Measurements from ENCODE around the gene PBLD.

The PBLD gene

DNA sequence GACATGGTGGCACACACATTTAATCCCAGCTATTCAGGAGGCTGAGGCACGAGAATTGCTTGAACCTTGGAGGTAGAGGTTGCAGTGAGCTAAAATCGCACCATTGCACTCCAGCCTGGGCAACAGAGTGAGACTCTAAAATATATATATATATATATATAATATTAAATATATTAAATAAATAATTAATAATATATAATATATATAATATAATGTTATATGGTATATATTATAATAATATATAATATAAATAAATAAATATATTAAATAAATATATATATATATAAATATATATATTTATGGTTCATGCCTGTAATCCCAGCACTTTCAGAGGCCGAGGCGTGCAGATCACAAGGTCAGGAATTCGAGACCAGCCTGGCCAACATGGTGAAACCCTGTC, 33.9 kb upstream of the PBLD start:
- ATAC-seq, result no peak
- TF ChIP-seq ESRRG (CRISPR knock-in tag; IDR thresholded peaks at IDR 0.05), result no peak
- no peak for TF ChIP-seq TOX (CRISPR knock-in tag; IDR thresholded peaks at IDR 0.05; ENCODE audit: borderline replicate concordance)
- TF ChIP-seq RARB (CRISPR knock-in tag; IDR thresholded peaks at IDR 0.05), result no peak
- no peak for TF ChIP-seq PPARA (CRISPR knock-in tag; IDR thresholded peaks at IDR 0.05; ENCODE audit: borderline replicate concordance)
- no peak for TF ChIP-seq CSDC2 (CRISPR knock-in tag; IDR thresholded peaks at IDR 0.05)
- TF ChIP-seq, protein P1, sequence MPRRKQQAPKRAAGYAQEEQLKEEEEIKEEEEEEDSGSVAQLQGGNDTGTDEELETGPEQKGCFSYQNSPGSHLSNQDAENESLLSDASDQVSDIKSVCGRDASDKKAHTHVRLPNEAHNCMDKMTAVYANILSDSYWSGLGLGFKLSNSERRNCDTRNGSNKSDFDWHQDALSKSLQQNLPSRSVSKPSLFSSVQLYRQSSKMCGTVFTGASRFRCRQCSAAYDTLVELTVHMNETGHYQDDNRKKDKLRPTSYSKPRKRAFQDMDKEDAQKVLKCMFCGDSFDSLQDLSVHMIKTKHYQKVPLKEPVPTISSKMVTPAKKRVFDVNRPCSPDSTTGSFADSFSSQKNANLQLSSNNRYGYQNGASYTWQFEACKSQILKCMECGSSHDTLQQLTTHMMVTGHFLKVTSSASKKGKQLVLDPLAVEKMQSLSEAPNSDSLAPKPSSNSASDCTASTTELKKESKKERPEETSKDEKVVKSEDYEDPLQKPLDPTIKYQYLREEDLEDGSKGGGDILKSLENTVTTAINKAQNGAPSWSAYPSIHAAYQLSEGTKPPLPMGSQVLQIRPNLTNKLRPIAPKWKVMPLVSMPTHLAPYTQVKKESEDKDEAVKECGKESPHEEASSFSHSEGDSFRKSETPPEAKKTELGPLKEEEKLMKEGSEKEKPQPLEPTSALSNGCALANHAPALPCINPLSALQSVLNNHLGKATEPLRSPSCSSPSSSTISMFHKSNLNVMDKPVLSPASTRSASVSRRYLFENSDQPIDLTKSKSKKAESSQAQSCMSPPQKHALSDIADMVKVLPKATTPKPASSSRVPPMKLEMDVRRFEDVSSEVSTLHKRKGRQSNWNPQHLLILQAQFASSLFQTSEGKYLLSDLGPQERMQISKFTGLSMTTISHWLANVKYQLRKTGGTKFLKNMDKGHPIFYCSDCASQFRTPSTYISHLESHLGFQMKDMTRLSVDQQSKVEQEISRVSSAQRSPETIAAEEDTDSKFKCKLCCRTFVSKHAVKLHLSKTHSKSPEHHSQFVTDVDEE (CRISPR knock-in tag; IDR thresholded peaks at IDR 0.05), result no peak

DNA sequence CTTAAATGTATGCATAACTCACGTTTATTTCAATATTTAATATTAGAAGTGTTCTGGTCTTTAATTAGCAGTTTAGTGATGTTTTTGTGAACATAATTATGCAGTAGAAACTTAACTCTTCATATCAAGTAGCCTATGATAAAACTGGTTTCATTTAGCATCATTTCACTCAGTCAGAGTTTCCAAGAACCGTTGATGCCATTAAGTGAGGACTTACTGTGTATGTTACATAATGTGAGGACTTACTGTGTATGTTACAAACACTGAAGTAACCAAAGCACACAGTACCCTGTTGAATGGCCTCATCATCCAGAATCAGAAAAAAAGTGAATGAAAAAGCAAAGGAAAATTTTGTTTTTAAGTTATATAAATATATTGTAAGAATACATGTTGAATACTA, 32.9 kb upstream of the PBLD start:
- TF ChIP-seq TOX (CRISPR knock-in tag; IDR thresholded peaks at IDR 0.05; ENCODE audit: borderline replicate concordance) (no peak), ISL1 (CRISPR knock-in tag; IDR thresholded peaks at IDR 0.05) (no peak), ESRRG (CRISPR knock-in tag; IDR thresholded peaks at IDR 0.05) (no peak), ZNF8 (CRISPR knock-in tag; IDR thresholded peaks at IDR 0.05) (no peak), ZFP30 (CRISPR knock-in tag; IDR thresholded peaks at IDR 0.05) (no peak), RARB (CRISPR knock-in tag; IDR thresholded peaks at IDR 0.05) (no peak), GLIS3 (CRISPR knock-in tag; IDR thresholded peaks at IDR 0.05) (no peak), BACH2 (CRISPR knock-in tag; IDR thresholded peaks at IDR 0.05; ENCODE audit: borderline replicate concordance) (no peak), SNAI2 (CRISPR knock-in tag; IDR thresholded peaks at IDR 0.05) (no peak), ZC3H10 (CRISPR knock-in tag; IDR thresholded peaks at IDR 0.05) (no peak), CSDC2 (CRISPR knock-in tag; IDR thresholded peaks at IDR 0.05) (no peak), ARNTL (CRISPR knock-in tag; IDR thresholded peaks at IDR 0.05; ENCODE audit: borderline replicate concordance, low read depth) (no peak), ZNF70 (CRISPR knock-in tag; IDR thresholded peaks at IDR 0.05) (no peak), ZNF565 (CRISPR knock-in tag; conservative IDR thresholded peaks at IDR 0.05; ENCODE audit: low read depth) (no peak)
- TF ChIP-seq, protein P1 (CRISPR knock-in tag; IDR thresholded peaks at IDR 0.05), result no peak
- TF ChIP-seq, protein P2, sequence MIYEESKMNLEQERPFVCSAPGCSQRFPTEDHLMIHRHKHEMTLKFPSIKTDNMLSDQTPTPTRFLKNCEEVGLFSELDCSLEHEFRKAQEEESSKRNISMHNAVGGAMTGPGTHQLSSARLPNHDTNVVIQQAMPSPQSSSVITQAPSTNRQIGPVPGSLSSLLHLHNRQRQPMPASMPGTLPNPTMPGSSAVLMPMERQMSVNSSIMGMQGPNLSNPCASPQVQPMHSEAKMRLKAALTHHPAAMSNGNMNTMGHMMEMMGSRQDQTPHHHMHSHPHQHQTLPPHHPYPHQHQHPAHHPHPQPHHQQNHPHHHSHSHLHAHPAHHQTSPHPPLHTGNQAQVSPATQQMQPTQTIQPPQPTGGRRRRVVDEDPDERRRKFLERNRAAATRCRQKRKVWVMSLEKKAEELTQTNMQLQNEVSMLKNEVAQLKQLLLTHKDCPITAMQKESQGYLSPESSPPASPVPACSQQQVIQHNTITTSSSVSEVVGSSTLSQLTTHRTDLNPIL (CRISPR knock-in tag; IDR thresholded peaks at IDR 0.05; ENCODE audit: low read depth), result no peak
- ATAC-seq, result no peak

DNA sequence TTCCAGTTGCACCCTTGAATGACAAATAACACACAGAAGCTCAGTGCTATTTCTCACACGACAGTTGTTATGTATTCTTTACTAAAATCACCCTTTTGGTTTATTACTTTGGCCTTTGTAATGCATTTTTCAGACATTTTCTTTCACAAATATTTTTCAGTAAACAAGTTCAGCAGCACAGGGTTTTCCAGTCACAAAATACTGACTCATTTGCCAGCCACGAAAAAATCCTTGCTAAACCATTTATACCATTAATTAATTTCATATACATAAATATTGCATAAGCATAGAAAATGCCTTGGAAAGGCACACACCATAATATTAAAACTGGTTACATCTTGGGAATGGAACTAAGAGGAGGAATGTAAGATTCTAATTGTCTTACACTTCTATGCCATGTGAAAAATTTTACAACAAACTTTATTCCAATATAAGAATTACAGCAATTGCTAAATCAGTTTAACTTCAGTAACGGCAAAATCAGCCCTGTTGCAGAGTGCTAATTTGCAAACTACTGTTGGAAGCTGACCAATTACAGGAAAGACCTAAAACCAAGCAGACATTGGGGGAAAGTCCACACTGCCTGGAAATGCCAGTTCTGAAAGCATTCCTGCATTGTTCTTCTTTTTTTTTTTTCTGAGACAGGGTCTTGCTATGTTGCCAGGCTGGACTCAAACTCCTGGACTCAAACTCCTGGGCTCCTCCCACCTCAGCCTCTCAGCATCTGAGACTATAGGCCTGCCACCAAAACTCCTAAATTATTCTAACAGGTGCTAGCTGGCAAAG, 31.6 kb upstream of the PBLD start:
- ATAC-seq, result no peak
- TF ChIP-seq, protein P3, sequence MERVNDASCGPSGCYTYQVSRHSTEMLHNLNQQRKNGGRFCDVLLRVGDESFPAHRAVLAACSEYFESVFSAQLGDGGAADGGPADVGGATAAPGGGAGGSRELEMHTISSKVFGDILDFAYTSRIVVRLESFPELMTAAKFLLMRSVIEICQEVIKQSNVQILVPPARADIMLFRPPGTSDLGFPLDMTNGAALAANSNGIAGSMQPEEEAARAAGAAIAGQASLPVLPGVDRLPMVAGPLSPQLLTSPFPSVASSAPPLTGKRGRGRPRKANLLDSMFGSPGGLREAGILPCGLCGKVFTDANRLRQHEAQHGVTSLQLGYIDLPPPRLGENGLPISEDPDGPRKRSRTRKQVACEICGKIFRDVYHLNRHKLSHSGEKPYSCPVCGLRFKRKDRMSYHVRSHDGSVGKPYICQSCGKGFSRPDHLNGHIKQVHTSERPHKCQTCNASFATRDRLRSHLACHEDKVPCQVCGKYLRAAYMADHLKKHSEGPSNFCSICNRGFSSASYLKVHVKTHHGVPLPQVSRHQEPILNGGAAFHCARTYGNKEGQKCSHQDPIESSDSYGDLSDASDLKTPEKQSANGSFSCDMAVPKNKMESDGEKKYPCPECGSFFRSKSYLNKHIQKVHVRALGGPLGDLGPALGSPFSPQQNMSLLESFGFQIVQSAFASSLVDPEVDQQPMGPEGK (CRISPR knock-in tag; IDR thresholded peaks at IDR 0.05; ENCODE audit: borderline replicate concordance), result no peak
- no peak for TF ChIP-seq TCF4 (CRISPR knock-in tag; IDR thresholded peaks at IDR 0.05; ENCODE audit: borderline replicate concordance)

GRCh38 chr10:68362590-68362989, 29.9 kb upstream of the PBLD start:
- no peak for ATAC-seq
- TF ChIP-seq, protein P1 (CRISPR knock-in tag; IDR thresholded peaks at IDR 0.05), result no peak
- TF ChIP-seq BACH2 (CRISPR knock-in tag; IDR thresholded peaks at IDR 0.05; ENCODE audit: borderline replicate concordance), result no peak
- no peak for TF ChIP-seq ZNF8 (CRISPR knock-in tag; IDR thresholded peaks at IDR 0.05)
- no peak for TF ChIP-seq TOX (CRISPR knock-in tag; IDR thresholded peaks at IDR 0.05; ENCODE audit: borderline replicate concordance)
- no peak for TF ChIP-seq PPARA (CRISPR knock-in tag; IDR thresholded peaks at IDR 0.05; ENCODE audit: borderline replicate concordance)
- TF ChIP-seq, protein P4, sequence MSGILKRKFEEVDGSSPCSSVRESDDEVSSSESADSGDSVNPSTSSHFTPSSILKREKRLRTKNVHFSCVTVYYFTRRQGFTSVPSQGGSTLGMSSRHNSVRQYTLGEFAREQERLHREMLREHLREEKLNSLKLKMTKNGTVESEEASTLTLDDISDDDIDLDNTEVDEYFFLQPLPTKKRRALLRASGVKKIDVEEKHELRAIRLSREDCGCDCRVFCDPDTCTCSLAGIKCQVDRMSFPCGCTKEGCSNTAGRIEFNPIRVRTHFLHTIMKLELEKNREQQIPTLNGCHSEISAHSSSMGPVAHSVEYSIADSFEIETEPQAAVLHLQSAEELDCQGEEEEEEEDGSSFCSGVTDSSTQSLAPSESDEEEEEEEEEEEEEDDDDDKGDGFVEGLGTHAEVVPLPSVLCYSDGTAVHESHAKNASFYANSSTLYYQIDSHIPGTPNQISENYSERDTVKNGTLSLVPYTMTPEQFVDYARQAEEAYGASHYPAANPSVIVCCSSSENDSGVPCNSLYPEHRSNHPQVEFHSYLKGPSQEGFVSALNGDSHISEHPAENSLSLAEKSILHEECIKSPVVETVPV (CRISPR knock-in tag; IDR thresholded peaks at IDR 0.05), result no peak
- TF ChIP-seq ESRRG (CRISPR knock-in tag; IDR thresholded peaks at IDR 0.05), result no peak
- no peak for TF ChIP-seq TCF4 (CRISPR knock-in tag; IDR thresholded peaks at IDR 0.05; ENCODE audit: borderline replicate concordance)
- TF ChIP-seq ARNTL (CRISPR knock-in tag; IDR thresholded peaks at IDR 0.05; ENCODE audit: borderline replicate concordance, low read depth), result no peak
- no peak for TF ChIP-seq ZFP3 (CRISPR knock-in tag; IDR thresholded peaks at IDR 0.05)

Measured in SK-N-SH treated with all-trans-retinoic acid at 6 μM for 48 hours (cell line).